Cardiac muscle cell (in vitro differentiated cells and primary cell): ENCODE measurements around the gene KCNH1. TPM values are rescaled to one million over a fixed set of nuclear protein-coding genes. Genes with fewer than 3 reads are reported as not detected.

ENCODE experiments used
- DNase-seq, 2 donors: peaks; one replicate each; pipeline versions ENCODE4 v3.0.0 to v3.0.0-alpha.2; 2010 to 2017; ENCODE audit warnings: low read depth in 1 of 2, low spot score in 1 of 2
- H3K27ac ChIP-seq: fragments of 200-600 bp; sonication (generic); 2 replicates; pipeline ENCODE4 v1.5.1; 2016
- H3K27me3 ChIP-seq: fragments of 200-600 bp; sonication (generic); 2 replicates; pipeline ENCODE4 v1.6.0; 2016; ENCODE audit warnings: control low read depth
- H3K36me3 ChIP-seq: fragments of 200-600 bp; sonication (generic); 2 replicates; pipeline ENCODE4 v1.5.1; 2016; ENCODE audit warnings: control low read depth
- H3K4me1 ChIP-seq: fragments of 200-600 bp; sonication (generic); 2 replicates; pipeline ENCODE4 v1.8.1; 2017; ENCODE audit warnings: low read depth, mild to moderate bottlenecking, mixed run types
- H3K4me3 ChIP-seq: fragments of 200-600 bp; sonication (generic); 2 replicates; pipeline ENCODE4 v1.5.1; 2016; ENCODE audit warnings: mild to moderate bottlenecking
- H3K9me3 ChIP-seq: fragments of 200-600 bp; sonication (generic); 2 replicates; pipeline ENCODE4 v1.5.1; 2017; ENCODE audit warnings: low read depth, mild to moderate bottlenecking, control low read depth
- polyA plus RNA-seq: library from polyadenylated mRNA; unstranded; fragments of >200 nt; fragmentation: Nextera tagmentation; extraction: Ambion mirVana; gene quantifications from 2 replicates; pipeline ENCODE4 v1.2.1, GENCODE V29; 2016
- total RNA-seq: library from RNA; depleted of rRNA; stranded (reverse); fragments of >200 nt; gene quantifications from 2 replicates; pipeline ENCODE4 v1.2.3, GENCODE V29; 2016
- TF ChIP-seq, protein P1 (sequence below): IDR thresholded peaks from 2 replicates; pipeline ENCODE4 v1.5.1; 2012; ENCODE audit warnings: low read depth, mild to moderate bottlenecking, low read length

The KCNH1 gene
- total and polyA plus RNA-seq, 2 experiments from 2014 or later, result 0.54 TPM; not detected in 1

- no peaks in the 10 kb centered on the region for H3K4me1 ChIP-seq
- TF ChIP-seq, protein P1, sequence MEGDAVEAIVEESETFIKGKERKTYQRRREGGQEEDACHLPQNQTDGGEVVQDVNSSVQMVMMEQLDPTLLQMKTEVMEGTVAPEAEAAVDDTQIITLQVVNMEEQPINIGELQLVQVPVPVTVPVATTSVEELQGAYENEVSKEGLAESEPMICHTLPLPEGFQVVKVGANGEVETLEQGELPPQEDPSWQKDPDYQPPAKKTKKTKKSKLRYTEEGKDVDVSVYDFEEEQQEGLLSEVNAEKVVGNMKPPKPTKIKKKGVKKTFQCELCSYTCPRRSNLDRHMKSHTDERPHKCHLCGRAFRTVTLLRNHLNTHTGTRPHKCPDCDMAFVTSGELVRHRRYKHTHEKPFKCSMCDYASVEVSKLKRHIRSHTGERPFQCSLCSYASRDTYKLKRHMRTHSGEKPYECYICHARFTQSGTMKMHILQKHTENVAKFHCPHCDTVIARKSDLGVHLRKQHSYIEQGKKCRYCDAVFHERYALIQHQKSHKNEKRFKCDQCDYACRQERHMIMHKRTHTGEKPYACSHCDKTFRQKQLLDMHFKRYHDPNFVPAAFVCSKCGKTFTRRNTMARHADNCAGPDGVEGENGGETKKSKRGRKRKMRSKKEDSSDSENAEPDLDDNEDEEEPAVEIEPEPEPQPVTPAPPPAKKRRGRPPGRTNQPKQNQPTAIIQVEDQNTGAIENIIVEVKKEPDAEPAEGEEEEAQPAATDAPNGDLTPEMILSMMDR, result no peak
- no peaks in the 10 kb centered on the region for H3K27me3 ChIP-seq
- no peak overlapping the region for H3K27ac ChIP-seq
- H3K36me3 ChIP-seq, result no peaks in the 10 kb centered on the region
- H3K9me3 ChIP-seq, result no peaks in the 10 kb centered on the region
- no peak overlapping the region for H3K4me3 ChIP-seq
- no peak for DNase-seq
Measured at GRCh38 chr1:210777914-210778313, 356.0 kb downstream of the KCNH1 start.

DNA sequence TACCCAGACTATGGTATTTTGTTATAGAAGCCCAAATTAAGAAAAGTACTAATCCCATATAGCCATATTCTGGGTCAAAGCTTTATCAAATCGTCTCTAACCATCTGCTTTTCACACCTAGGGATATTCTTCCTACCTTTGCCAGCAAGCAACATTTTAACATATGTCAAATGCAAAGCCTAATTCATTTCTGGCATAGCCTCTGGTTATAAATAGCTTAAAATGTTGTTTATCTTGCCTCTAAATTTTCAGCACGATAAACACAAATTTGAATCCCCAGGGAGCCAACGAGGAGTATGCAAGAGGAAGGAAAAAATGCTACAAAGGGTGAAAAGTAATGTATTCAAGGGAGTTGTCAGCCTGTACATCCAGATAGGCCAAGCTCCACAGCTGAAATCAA is 357.2 kb downstream of the KCNH1 start:
- no peak overlapping the region for H3K4me3 ChIP-seq
- no peaks in the 10 kb centered on the region for H3K9me3 ChIP-seq
- no peaks in the 10 kb centered on the region for H3K27me3 ChIP-seq
- TF ChIP-seq, protein P1, result no peak
- no peak for DNase-seq
- no peaks in the 10 kb centered on the region for H3K4me1 ChIP-seq
- H3K27ac ChIP-seq, result no peak overlapping the region
- H3K36me3 ChIP-seq, result no peaks in the 10 kb centered on the region

GRCh38 chr1:210775289-210775688 is 358.7 kb downstream of the KCNH1 start:
- no peak for DNase-seq
- Histone ChIP-seq H3K27ac (no peak overlapping the region), H3K36me3 (no peaks in the 10 kb centered on the region), H3K4me3 (no peak overlapping the region), H3K27me3 (no peaks in the 10 kb centered on the region), H3K9me3 (no peaks in the 10 kb centered on the region), H3K4me1 (no peaks in the 10 kb centered on the region)
- TF ChIP-seq, protein P1, result no peak

- no peak for DNase-seq
- no peaks in the 10 kb centered on the region for H3K4me1 ChIP-seq
- no peaks in the 10 kb centered on the region for H3K27me3 ChIP-seq
- no peaks in the 10 kb centered on the region for H3K36me3 ChIP-seq
- no peak overlapping the region for H3K27ac ChIP-seq
- TF ChIP-seq, protein P1, result no peak
- H3K4me3 ChIP-seq, result no peak overlapping the region
- H3K9me3 ChIP-seq, result no peaks in the 10 kb centered on the region
Measured at GRCh38 chr1:210773450-210773849, 360.5 kb downstream of the KCNH1 start.

GRCh38 chr1:210771131-210771530 is 362.8 kb downstream of the KCNH1 start:
- no peak overlapping the region for H3K27ac ChIP-seq
- DNase-seq, result no peak
- TF ChIP-seq, protein P1, result no peak

GRCh38 chr1:210770396-210770984 is 363.5 kb downstream of the KCNH1 start:
- TF ChIP-seq, protein P1, result no peak
- H3K27me3 ChIP-seq, result no peaks in the 10 kb centered on the region
- no peaks in the 10 kb centered on the region for H3K4me1 ChIP-seq
- H3K36me3 ChIP-seq, result no peaks in the 10 kb centered on the region
- no peak overlapping the region for H3K4me3 ChIP-seq
- no peaks in the 10 kb centered on the region for H3K9me3 ChIP-seq
- no peak overlapping the region for H3K27ac ChIP-seq
- DNase-seq, result no peak

More at GRCh38 chr1:210771131-210771530, 362.8 kb downstream of the KCNH1 start:
- H3K9me3 ChIP-seq, result no peaks in the 10 kb centered on the region
- H3K4me1 ChIP-seq, result no peaks in the 10 kb centered on the region
- H3K27me3 ChIP-seq, result no peaks in the 10 kb centered on the region
- H3K4me3 ChIP-seq, result no peak overlapping the region
- no peaks in the 10 kb centered on the region for H3K36me3 ChIP-seq
